Left hindlimb (tissue), 1 donor: ENCODE data around the gene MECR.

Experiments used
- DNase-seq: peaks from one replicate; pipeline ENCODE4 v3.0.0-alpha.2; 2018

Gene MECR

DNA sequence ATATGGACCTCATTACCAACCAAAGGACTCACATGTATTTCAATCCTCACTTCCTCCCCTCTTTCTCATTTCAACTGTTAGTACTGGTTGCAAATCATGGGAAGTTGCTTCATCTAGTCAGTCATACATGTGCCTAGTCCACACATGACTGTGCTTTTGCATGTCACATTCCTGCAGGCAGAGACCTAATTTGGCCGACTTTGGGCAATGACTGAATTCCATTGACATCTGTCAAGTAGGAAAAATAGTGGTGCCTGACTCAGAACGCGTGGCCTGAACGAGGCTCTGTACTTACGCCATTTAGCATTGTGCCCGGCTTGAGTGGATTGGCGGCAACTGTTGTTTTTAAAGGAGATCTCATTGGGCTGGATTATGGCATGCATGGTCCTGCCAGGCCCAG is 23.6 kb upstream of the MECR start:
- DNase-seq = no peak

DNA sequence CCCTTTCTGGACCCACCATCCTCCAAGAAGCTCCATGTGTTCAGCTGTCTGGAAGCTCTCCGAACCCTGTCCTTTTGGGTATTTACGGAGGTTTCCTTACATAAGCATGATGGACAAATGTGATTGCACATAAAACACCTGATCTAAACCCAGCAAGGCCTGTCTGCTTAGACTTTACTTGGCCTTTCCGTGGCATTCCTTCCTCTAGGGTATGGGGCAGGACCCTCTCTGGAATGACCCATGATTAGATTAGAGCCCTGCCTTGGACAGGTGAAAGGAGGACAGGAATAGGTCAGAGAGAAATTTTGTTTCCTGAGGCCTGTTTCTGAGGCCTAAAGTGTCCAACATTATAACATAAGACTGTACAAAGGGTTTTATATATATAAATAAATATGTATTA is 22.4 kb upstream of the MECR start:
- no peak for DNase-seq

DNA sequence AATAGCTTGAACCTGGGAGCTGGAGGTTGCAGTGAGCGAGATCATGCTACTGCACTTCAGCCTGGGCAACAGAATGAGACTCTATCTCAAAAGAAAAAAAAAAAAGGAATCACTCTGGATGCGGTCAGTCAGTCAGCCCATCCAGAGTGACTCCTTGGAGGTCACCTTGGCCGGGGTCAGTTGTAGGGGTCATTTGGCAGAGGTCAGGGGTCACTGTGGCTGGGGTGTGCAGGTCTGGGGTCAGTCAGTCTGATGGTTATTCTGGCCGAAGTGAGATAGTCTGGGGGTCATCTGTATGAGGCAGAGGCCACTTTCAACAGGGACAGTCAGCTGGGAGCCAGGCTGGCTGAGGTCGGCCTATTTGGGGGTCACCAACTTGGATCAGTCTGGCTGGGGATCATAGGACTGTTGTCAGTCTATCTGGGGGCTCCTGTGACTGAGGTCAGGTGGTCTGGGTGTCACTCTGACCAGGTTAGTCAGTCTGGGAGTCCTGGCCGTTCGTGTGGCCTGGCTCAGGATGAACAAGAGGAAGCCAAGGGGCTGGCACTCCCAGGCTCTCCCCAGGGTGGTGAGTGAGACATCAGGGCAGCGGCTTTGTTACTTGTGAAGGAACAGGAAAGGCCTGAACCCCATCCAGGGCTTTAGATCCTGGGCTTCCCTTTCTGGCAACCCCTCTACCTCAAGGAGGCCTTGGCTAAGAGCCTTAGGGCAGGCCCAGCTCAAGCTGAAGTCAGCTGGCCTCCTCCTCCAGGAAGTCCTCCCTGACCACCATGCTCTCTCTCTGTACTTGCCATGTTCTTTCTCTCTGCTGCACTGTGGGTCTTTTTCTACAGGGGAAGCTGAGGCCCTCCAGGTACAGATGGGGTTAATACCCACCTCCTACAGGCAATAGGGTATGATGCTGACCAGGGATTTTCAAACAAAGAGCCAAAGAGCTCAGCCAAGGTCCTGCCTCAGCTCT is 20.7 kb upstream of the MECR start:
- DNase-seq = no peak

DNA sequence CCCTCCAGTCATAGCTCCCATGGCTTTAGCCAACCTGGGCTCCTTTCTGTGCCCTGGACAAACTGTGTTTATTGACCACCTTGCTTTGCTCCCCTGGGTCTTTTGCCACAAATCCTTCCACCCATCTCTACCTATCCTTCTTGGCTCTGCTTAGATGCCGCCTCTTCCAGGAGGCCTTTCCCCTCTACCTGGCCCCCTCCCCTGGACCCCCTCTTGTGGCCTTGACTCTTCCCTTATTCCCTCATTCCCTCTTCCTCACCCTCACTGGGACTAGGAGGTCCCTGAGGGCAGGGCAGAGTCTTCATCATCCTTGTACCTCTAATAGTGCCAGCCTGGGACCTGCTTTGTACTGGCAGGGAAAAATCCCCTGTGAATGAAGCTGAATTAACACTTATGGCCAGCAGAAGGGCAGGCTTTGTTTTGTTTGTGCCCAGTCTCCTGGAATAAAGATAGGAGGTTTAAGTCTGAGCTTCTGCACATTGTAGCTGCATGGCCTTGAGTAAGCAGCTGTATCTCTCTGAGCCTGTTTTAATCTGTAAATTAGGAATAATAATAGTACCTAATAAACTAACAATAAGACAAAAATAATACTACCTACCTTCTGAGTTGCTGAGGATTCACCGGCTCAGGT is 19.3 kb upstream of the MECR start:
- DNase-seq = no peak

DNA sequence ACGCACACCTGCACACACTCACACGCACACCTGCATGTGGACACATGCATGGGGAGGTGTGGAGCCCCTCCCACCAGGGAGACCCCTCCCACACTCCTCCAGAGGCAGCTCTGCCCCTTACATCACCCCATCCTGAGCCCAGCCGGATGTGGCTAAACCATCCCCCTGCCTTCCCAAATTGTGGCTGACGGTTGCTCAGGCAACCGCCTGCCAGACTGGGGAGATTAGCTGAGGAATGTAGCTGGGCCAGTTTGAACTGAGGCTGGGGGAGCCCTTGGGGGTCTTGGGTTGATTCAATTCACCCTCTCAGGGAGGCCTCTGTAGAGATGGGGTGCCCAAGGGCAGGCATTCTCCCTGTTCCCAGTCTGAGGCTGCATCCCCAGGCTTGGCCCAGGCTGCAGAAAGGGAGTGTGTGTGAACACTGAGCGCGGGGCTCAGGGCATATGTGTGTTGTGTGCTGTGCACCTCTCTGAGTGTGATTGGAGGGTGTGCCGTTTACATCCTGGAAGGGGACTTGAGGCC is 18.5 kb upstream of the MECR start:
- peak; percentile 78 for DNase-seq

DNA sequence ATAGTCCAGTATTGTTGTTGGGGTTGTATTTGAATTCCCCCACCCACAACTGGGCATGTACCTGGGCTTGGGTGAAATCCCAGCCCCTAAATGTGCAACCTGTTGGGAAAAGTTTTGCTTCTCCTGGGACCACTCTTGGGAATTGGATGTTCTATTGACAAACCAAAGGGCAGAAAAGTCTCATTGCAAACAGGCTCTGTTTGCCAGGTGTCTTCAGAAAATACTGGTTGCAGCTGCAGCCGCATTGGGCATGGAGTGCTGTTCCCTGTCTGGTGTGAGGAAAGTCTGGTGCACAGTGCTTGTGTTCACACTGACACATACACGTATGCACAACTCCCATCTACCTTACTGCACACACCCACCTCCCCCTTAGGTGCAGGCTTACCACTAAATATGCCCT is 17.7 kb upstream of the MECR start:
- no peak for DNase-seq

DNA sequence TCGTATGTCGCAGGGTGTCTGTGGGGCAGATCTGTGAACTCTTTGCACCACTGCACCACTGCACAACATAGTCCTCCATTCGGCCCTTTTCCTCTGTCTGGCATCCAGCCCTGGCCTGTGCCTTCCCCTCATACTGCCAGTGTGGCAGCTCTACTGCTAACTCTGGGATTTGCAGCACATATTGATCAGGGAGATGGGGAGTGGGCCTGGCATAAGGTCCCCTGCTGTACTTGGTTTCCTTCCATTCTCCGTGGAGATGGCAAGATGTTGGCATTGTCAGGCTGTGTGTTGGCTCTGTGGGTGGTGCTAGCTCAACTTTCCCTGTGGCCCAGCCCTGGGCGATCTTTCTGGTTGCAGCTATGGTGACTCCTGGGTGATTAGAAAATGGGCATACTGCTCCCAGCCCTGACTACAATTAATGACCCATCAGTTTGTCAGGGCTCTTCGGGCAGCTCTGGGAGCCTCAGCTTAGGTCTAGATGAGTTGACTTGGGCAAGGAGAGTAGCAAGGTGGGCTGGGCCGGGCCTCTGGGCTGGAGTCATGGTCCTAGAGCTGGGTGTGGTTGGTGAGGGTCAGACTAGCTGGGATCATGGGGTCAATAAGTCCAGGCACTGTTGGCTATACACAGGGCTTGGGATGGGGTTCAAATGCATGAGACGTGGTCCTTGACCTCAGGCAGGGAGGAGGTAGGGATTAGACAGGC is 17.0 kb upstream of the MECR start:
- DNase-seq = no peak

DNA sequence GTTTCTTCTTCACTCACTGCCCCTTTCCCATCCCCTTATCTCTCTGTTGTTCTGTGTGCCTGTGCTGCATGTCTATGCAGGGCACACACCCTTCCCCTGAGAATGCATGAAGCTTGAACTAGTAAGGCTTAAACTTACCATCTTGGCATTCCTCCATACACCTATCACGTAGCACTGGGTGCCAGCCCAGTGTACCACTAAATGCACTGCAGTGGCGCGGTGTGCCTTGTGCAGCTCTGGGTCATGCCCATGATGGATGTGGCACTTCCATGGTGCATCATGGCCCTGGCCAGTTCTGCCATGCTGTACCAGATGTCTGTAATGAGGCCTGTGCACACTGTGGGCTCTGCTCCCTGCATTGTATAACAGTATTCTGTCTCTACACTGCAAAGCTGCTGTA is 16.3 kb upstream of the MECR start:
- DNase-seq = no peak

DNA sequence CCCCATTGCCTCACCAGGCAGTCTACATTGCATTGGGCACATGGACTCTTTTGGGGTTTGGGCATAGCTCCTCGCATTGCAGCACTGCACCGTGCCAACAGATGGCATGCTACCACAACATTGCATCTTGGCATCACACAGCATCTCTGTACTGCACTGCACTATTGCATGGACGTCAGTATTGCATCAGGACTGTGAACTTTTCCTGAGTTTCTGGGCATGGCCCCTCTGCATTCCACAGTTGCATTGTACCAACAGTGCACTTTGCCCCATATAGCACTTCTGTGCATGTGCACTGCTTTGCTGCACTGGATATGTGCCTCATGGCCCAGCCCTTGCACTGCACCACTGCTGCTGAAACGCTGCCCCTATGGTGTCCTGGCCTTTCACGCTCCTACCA is 15.1 kb upstream of the MECR start:
- peak; percentile 41 for DNase-seq

DNA sequence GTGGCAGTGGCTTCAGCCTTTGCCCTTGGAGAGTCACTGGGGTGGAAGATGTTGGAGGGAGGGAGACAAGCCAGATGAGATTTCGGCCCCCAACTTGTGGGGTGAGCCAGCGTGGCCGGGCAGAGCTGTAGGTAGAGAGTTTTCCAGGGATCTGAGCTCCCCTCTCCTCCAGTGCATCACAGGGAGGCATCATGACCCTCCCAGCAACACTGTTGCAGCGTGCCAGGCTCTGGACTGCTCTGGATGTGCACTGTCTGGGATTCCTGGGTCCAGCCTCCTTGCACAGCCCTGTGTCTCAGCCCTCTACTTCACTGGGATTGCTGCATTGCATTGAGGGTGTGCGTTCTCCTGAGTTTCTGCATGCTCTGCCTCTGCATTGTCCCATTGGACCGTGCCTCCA is 14.5 kb upstream of the MECR start:
- DNase-seq = no peak

DNA sequence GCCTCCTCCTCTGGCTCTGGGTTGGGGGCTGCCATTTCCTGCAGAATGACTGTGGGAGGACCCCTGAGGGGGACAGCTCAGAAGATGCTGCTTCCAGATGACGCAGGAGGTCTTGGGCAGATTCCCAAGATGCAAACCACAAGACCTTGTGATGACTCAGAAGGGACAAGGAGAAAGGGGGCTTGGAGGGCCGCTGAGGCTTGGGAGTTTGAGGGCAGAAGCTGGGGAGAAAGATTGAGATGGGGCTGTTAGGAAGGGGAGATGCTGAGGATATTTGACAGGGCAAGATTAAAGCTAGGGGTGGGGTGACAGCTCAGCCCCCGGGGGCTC is 13.1 kb upstream of the MECR start:
- peak; percentile 23 for DNase-seq

DNA sequence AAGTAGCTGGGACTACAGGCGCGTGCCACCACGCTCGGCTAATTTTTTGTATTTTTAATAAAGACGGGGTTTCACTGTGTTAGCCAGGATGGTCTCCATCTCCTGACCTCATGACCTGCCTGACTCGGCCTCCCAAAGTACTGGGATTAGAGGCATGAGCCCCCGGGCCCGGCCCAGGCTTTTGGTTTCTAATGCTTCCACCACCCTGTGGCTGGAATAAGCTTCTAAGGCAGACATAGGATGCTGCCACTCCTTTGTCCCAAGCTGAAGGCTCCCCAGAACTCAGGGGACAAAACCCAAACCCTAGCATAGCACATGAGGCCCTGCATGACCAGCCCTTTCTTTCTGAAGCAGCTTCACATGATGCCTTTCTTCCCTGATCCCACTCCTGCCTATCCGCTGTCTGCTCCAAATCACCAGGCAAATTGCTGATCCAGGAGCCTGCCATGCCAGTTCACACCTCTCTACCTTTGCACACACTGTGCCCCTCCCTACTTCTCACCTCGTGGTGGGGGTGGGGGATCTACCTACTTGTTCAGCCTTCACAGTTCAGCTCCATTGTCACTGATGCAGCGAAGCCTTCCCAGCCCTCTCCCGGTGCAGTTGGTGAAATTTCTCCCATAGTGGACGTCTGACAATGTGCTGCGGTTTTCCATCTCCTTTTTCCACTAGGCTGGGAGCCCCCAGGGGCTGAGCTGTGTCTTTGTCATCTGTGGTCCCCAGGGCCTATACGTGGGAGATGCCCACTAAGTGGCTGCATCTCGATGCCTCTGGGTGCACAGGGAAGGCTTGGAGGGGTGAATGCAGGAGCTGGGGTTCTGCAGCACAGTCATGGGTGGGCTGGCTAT is 12.5 kb upstream of the MECR start:
- DNase-seq = no peak

DNA sequence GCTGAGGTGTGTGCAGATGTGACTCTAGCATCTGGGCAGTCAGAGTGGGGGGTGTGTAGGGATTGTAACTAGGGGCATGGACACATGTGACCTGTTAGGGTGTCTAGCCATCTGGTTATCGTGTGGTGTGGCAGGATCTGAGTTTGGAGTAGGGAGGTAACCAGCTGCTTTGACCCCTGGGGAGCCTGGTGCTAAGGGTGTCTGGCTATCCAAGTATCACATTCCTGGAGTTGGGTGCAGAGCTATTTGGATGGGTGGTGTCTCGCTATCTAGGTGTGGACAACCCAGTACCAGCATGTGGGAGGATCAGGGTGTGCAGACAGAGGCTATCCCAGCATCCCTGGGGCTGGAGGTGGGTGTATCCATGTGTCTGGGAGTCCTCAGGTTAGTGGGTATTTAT is 10.3 kb upstream of the MECR start:
- no peak for DNase-seq

DNA sequence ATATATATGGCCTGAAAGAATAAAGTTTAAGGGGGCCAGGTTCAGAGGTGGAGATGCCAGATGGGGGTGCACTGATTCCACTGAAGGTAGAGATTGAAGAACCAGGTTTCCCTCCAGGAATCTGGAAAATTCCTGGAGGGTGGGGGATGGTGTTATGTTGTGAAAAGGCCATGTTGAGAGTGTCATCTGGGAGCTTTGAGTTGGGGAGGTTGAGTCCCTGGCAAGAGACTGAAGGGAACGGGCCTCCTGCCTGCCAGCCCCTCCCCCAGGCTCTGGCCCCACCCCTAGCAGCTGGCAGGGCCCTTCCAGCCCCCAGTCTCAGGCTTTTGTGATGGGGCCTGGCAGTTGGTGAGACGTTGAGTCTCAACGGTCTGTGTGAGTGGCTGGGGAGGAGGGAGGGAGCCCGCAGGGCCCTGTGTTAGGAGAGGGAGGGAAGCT is 9.7 kb upstream of the MECR start:
- no peak for DNase-seq

DNA sequence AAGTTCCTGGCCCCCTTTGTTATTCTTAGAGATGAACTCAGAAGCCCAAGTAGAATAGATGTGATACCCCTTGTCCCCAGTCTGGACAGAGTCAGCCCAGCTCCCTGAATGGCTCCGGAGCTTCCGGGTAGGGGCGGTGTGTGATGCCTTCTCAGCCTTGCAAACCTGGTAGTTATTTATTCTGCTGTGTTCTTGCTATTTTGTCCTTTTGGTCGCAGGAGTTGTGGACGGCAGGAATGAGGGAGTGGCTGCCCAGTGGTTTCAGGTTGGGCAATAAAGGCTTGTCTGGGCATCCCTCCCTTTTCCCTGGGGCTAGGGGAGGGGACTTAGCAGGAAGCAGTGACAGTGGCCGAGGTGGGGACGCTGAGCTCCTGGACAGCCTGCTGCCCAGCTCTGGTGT is 8.4 kb upstream of the MECR start:
- DNase-seq = no peak

DNA sequence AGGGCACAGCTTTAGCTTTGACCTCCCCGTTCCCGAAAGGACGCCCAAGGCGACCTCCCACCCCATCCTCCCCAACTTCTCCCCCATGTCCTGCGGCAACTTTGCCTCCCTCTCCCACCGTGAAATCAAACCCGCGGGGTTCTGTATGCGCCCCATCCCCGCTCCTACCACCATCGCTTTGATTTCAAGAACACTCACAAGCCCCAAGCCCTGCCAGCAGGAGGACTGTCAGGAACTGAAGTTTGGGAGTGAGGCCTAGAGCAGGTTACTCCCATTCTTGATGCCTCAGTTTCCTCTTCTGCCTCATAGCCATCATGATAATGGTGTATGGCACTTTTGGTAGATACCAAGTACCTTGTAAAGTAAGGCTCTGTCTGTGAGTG is 7.9 kb upstream of the MECR start:
- no peak for DNase-seq

DNA sequence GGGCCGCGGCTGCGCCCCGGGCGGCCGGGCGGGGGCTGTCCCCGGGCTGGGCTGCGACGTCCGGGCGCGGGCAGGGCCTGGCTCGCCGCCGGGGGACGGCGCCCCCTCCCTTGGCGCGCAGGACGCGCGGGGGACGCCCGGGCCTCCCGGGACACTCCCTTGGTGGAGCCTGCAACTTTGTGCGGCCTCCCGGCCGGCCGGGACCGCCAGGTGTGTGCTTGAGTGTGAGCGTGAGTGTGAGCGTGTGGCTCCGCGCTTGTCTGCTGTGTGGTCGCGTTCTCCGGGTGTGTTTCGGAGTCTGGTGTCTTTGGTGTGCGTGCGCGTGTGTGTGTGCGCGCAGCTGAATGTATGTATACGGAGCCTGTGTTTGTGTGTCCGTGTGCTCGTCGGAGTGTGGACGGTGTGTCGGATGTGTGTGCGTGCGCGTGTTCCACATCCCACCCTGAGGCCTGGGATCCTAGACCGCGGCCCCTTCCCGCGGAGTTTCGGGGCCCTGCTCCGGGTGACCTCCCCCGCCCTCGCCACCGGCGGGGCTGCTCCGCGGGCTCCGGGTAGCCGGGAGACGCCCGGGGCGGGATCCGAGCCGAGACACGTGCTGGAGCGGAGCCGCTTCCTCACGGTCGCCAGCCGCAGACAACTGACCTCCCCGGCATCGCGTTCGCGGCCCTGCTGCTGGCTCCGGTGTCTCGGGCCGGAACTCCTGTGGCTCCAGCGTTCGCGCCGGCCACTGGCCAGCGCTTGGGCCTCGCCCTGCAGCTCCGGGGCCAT is 7.3 kb upstream of the MECR start:
- peak; percentile 47 for DNase-seq

DNA sequence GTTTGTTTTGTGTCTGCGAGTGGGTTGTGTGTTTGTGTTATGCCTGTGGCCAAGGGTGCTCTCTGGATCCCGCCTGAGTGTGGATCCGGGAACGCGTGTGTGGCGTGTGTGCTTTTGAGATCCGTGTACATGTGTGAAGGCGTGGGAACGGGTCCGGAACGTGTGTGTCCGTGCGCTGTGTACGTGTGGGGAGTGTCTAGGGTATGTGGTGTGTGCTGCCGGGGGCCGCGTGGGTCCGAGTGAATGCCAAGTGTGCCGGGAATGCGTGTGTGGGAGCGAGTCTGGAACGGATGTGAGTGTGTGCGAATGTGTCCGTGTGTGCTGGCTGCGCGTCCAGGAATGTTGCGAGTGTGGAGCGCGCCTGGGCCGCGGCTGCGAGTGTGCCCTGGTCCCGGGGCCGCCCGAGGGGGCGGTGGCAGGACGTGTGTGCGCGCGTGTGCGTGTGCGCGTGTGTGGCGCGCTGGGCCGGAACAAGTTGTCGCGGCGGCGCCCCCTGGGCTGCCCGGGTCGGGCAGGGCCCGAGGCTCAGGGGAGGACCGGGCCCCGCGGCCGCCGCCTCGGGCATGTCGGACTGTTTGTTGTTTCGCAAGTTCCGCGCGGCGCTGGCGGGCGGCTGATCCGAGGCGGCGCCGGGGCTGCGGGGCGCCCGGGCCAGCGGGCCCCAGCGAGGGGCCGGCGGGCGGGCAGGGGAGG is 6.5 kb upstream of the MECR start:
- DNase-seq = peak; percentile 74

DNA sequence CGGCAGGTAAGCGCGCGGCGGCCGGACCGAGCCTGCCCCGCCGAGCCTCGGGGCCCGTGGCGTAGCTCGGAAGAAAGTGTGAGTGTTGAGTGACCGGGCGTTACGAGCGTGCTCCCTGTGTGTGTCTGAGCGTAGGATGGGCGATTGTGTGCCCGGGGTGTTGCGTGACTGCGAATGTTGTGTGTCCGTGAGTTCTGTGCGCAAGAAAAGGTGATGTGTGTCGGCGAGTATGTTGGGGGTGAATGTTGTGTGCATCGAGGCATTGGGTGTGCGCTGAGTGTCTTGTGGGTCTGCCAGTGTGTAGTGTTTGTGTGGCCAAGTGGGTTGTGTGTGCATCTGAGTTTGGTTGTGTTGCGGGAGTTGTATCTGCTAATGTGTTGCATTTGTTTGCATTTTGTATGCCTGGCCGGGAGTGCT is 6.0 kb upstream of the MECR start:
- no peak for DNase-seq

DNA sequence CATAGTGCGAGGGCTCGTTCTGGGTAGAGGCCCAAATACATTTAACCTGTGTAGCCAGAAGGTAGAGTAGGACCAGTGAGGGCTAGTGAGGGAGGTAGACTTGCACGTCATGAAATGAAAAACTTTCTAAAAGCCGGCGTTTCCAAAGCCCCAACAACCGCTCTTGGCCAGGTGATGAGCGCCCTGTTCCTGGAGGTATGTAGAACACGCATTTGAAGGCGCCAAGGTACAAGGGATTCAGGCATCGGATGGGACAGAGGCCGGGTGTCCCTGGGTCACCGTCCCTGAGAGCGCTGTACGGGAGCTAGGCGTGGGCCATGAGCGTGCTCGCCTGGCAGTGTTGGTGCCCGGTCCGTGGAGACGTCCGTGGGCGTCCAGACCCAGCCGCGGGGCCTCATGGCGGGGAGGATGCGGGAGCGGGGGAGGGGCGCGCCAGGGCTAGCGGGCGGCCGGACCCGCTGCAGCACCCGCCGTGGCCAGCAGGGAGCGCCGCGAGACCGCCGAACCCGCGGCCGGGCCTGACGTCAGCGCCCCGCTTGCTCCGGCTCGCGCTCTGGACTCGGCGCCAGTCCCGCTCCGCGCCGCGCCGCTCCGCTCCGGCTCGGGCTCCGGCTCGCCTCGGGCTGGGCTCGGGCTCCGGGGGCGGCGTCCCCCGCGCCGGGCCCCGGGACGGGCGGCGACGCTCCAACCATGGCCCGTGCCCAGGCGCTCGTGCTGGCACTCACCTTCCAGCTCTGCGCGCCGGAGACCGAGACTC is 5.4 kb upstream of the MECR start, which contains the start of gene PTPRU:
Gene PTPRU, plus strand, starts transcription at position 568 of the 757 bp plus-strand sequence. Its CDS starts 123 bp downstream, at position 691.
- DNase-seq = peak; percentile 84
